Measurements from ENCODE around the gene SLC8A2.

SLC8A2 gene

DNA sequence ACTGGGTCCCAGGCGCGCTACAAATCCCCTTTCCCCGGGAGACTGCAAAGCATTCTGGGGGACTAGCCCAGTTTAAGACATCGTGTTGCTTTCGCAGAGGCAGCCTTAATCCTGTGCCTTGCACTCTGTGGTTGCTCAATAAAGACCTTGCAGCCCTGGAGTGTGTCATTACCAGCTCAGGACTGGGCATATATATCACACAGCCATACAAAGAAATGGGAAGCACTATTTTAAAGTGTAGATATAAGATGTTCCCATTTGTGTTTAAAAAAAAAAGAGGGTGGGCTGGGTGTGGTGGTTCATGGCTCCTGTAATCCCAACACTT lies 32.1 kb upstream of the SLC8A2 start:
- no peak for TF ChIP-seq CTCF (IDR thresholded peaks at IDR 0.05; ENCODE audit: borderline replicate concordance, insufficient read depth, low read depth, low read length)
- H3K4me3 ChIP-seq (ENCODE audit: low read depth, low read length): no peak overlapping the region

DNA sequence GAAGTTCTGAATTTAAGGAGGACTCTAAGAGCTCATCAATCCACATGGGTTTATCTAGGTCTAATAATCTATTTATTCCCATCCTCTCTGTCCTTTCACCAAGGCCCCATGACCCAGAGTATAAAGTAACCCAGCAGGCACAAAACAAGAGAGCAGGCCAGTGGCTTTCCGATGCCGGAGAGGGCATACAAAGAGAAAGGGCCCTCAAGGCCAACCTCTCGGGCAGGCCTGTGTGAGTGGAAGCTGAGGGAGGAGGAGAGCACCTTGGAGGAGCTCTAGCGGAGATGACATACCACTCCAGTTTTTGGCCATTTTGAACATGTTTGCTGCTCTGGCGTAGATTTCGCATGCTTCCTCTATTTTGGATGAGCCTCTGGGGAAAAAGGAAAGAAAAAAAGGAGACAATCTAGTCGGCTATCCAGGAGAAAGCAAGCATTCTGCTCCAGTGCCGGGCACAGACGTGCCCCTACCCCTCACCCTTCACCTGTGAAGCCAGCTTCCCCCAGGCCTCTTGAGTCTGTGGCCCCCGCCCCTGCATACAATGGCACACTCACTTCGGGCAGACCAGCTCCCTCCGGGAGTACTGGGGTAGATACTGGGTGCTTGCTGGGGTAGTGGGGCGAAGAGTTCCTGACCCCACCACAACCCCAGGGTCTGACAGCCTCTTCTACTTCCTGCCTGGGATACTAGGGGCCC lies 31.6 kb upstream of the SLC8A2 start:
- TF ChIP-seq CTCF (IDR thresholded peaks at IDR 0.05; ENCODE audit: borderline replicate concordance, insufficient read depth, low read depth, low read length): no peak
- H3K4me3 ChIP-seq (ENCODE audit: low read depth, low read length): no peak overlapping the region

- TF ChIP-seq CTCF (IDR thresholded peaks at IDR 0.05; ENCODE audit: borderline replicate concordance, insufficient read depth, low read depth, low read length): no peak
- H3K4me3 ChIP-seq (ENCODE audit: low read depth, low read length): no peak overlapping the region
These were observed 28.5 kb upstream of the SLC8A2 start for GRCh38 chr19:47499863-47500830.

DNA sequence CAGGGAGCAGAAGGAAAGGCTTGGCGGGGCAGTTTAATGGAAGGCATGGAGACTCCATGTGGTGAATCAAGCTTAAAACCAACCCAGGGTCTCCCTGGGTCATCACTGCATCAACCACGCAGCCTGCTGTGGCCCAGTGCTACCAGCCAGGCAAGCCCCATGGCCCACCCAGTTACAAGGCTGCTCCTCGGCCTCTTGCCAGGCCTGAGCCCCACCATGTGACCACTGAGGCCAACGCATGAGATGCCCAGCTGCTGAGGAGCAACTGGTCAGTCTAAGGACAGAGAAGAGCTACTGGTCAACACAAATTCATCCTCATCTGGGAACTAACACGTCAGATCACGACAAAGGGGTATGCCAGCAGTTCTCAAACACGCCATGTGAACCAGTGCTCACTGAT lies 27.7 kb upstream of the SLC8A2 start:
- no peak for TF ChIP-seq CTCF (IDR thresholded peaks at IDR 0.05; ENCODE audit: borderline replicate concordance, insufficient read depth, low read depth, low read length)
- H3K4me3 ChIP-seq (ENCODE audit: low read depth, low read length): no peak overlapping the region

DNA sequence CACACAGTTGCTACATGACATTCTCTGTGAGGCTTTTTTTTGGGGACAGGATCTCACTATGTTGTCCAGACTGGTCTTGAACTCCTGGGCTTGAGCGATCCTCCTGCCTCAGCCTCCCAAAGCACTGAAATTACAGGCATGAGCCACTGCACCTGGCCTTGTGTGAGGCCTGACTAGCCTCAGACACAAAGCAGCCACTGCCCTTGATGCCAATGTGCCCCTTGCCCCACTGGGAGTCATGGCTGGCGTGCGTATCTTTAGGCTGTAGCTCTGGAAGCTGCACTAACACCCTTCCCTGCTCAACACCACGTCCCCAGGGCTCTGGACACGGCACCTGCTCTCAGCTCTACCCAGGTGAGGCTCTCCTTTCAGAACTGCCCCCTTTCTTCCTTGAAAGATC lies 26.9 kb upstream of the SLC8A2 start:
- no peak for TF ChIP-seq CTCF (IDR thresholded peaks at IDR 0.05; ENCODE audit: borderline replicate concordance, insufficient read depth, low read depth, low read length)
- H3K4me3 ChIP-seq (ENCODE audit: low read depth, low read length): no peak overlapping the region

DNA sequence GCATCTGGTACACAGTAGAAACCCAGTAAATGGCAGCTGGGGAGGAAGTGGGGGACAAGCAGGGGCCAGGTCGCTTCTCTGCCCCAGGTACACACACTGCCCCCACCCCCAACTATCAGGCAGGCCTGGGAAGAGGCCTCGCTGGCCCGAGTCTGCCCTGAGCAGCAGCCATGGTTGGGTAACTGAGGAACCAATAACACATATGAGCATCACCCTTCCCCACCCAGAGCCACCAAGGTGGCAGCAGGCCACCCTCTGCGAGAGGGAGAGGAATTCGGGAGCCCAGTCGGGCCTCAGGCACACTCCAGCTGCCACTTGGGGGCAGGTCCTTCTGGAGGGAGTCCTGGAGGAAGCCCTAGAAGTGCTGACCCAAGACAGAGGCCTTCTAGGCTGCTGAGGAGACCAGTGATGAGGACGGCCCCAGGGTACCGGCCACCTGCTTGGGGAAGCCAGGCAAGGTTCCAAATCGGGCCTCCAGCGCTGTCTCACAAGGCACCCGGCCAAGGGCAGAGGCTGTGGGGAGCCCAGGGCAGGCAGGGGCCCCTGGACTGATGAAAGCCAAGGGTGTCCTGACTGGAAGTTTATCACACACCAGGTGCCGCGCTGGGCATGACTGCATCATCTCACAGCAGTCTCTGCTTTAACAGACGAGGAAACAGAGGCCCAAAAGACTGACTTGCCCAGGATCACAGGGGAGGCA lies 26.3 kb upstream of the SLC8A2 start:
- H3K4me3 ChIP-seq (ENCODE audit: low read depth, low read length): no peak overlapping the region
- TF ChIP-seq CTCF (IDR thresholded peaks at IDR 0.05; ENCODE audit: borderline replicate concordance, insufficient read depth, low read depth, low read length): no peak

Measured in GM12875 (cell line).